NCI-H1694 treated with DMSO at 0.1 percent for 48 hours (cell line): Measurements from ENCODE around the gene PLSCR5.

Source experiments
- DNase-seq: peaks from one replicate; lab custom pipeline; 2025; lab: John Stamatoyannopoulos, UW

Gene PLSCR5, protein sequence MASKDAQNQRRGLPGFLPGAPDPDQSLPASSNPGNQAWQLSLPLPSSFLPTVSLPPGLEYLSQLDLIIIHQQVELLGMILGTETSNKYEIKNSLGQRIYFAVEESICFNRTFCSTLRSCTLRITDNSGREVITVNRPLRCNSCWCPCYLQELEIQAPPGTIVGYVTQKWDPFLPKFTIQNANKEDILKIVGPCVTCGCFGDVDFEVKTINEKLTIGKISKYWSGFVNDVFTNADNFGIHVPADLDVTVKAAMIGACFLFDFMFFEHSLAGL

DNA sequence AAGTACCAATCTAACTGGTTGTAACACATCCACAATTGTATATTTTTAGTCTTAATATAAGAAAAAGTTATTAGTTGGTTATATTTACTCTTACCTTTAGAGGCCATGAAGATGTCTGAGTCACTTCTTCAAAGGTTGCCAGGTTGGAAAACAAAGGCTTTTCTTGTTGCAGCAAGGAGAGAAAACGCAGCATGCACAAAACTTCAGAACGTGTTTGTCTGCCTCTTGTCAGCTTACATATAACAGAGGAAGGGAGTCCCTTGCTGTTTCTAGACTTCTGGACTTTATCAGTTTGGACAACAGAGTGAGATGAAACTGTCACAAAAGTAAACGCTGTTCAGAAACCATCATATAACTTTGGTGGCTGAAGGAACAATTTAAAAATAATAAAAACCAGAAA is at the start of gene PLSCR5:
Gene PLSCR5 (minus strand): TSS at position 241 of the 400 bp plus-strand sequence. CDS start 134 bp downstream, at position 107.
- DNase-seq: no peak

DNA sequence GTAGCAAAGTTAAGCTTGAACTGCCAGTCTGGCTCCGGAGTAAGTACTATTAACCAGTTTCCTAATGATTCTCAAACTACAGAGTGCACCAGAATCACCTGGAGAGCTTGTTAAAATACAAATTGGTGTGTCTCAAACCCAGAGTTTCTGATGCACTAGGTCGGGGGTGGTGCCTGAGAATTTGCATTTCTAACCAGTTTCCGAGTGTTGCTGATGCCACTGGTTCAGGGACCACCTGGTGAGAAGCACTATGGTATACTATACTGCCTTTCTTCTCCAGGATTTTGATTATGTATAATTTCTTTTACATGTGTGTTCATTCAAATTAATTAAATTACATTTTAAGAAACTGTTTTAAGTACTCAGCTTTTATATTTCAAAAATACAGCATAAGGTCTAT is 48.8 kb upstream of the PLSCR5 start:
- no peak for DNase-seq

DNA sequence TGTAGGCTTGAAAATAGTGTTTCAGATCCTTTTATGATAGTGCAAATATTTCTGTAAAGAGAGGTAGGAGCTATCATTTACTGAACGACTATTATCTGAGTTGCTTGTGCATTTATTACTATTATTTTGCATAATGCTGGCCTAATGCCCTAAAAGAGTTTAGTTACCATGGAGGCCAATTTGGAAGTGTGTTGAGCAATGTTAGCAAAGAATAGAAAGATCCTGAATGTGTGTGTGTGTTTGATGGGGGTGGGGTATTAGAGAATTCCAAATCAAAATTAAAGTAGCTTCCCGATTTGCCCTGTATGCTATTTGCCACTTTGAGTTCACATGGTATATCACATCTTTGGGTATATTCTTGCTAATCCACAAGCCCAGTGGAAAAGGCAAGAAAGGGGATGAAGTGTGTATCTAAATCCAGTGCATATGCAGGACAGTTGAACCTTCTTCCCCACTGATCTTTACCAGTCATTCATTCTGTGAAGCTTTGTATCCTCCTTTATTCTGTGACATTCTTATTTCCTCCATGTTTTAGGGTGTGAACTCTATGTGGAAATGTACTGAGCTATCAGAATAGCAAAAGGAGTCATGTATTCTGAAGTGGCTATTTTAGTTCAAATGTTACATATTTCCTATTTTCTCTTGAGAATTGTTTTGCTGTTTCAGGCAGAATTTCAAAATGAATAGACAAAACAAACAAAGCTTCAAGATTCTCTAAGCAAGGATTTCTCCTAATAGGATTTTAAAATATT is 45.7 kb upstream of the PLSCR5 start:
- DNase-seq: no peak

DNA sequence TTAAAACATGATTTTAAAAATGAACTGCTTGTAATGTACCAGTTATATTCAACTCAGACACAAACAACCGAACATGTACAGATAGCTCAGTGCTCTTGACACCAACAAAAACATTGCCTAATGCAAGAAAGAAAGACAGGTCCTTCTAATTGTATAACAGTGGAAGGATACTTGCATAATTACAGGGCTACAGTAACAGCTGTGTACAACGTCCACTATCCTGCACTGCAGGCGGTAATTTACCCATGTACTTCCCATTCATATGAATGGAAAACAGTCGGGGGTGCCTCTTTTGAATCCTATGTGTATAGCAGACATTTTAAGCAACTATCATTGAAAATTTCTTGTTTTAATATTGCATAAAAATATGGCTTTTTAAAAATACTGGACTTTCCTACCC is 41.1 kb upstream of the PLSCR5 start:
- DNase-seq: no peak

DNA sequence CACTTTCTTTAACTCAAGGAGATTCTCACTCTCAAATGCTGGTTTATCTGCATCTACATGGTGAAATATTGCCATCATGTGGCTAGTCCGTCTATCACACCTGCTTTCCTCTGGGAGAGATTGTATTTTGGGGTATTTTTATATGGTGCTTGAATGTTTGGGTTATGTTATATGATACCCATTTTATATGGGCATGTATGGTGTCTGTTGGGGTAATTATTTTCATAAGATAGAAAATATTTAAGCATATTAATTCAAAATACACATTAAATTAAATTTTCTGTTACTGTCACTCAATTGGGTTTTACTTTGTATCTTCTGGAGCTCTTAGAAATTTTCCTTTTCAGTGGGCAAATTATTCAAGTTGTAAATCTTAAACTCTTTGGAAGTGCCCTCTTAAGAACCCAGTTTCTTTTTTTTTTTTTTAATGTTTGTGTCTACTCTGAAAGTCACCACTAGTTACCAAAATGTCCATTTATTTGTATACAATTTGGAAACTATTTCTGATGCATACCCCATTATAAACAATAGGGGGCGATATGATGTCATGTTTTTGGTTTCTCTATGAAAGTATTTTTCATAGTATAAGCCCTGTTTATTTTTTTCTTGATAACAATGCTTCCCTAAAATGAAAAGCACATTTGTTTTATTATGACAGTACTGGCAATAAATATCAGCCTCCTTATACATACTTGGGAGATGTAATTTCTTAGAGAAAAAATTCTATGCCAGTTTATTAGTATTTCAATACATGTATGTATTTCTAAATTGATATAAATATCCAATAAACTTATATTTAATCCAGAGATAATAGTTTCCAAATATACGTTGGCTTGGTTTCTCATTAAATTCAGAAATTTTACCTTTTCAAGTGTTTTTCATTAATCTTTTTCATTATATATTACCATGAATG is 36.1 kb upstream of the PLSCR5 start:
- DNase-seq: peak; percentile 74

- DNase-seq: peak; percentile 53
Measured at GRCh38 chr3:146640361-146640760, 35.2 kb upstream of the PLSCR5 start.

DNA sequence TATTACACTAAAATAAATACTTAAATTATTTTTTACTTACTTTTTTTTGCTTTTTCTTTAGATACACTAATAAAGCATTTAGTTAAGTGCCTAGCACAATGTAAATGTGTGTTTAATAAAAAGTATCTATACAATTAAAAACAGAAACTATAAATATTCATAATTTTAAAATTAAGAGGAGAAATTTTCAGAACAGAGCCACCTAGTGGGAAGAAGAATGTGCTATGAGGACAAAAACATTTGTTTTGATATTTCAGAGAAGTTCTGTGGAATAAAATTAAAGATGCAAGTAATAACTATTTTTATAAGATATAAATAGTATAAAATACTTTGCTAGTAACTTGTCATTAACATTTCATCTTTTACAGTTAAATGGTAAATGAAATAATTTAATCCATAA is 33.6 kb upstream of the PLSCR5 start:
- DNase-seq: peak; percentile 13

DNA sequence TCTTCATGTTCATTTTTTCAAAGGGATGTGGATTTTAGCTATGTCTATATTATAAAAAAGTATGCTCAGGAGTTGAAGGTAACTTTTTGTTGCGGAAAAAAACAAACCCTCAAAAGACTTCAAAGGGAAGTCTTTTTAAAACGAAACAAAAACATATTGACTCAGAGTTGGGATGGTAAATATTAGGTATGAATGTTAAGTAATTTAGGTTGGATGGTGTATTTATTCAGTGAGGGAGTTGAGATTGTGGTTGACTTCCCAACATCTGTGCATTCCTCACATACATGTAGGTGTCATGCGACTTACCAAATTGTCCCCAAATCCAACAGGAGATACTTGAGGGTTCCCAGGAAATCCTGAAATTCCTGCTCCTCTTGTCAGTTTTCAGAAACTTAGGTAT is 32.7 kb upstream of the PLSCR5 start:
- DNase-seq: no peak

DNA sequence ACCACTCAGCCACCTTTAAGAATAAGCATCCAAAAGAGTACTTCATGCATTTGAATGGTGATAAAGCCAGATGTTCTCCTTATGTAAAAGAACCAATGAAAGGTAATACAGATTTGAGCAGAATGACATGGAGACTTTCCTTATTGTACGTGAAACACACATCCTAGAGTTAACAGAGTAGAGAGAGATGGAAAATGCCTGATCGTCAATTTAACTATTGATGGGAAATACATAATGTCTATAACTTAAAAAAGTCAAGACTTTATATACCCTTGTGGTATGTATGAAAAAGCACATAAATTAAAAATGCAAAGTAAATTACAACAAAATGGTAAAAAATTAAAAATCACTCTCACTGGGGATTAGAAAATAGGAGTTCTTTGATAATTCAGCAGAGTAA is 31.7 kb upstream of the PLSCR5 start:
- DNase-seq: no peak

DNA sequence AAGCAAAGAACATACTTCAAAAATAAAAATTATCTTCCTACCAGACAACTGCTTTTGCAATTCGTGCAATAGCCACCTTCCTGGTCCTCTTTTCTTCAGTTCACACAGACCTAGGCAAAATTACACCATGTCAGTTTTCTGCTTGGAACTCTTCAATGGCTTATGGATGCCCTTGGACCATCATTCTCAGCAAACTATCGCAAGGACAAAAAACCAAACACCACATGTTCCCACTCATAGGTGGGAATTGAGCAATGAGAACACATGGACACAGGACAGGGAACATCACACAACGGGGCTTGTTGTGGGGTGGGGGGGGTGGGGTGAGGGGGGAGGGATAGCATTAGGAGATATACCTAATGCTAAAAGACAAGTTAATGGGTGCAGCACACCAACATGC is 29.2 kb upstream of the PLSCR5 start:
- DNase-seq: no peak

DNA sequence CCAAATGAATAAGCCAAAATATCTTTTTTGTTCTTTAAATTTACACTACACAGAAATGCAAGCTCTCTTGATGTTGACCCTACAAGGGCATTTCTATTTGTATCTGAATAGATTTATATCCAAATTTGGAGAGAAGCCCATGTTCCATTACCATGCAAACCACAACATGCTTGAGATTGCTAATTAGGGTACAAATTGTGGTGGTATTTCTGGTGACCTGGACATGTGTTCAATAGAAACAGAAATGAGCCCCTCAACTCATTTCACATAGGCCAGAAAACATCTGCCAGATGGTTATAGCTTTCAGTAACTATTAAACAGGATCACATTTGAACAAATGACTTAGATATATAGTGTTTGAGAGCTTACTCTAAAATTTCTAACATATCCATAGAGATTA is 23.5 kb upstream of the PLSCR5 start:
- DNase-seq: no peak

GRCh38 chr3:146626403-146627122 is 21.4 kb upstream of the PLSCR5 start:
- no peak for DNase-seq

- DNase-seq: no peak
Measured at GRCh38 chr3:146625186-146625775, 20.1 kb upstream of the PLSCR5 start.

GRCh38 chr3:146621723-146622122 is 16.6 kb upstream of the PLSCR5 start:
- DNase-seq: no peak

- DNase-seq: no peak
Measured at GRCh38 chr3:146612015-146612414, 6.9 kb upstream of the PLSCR5 start.

DNA sequence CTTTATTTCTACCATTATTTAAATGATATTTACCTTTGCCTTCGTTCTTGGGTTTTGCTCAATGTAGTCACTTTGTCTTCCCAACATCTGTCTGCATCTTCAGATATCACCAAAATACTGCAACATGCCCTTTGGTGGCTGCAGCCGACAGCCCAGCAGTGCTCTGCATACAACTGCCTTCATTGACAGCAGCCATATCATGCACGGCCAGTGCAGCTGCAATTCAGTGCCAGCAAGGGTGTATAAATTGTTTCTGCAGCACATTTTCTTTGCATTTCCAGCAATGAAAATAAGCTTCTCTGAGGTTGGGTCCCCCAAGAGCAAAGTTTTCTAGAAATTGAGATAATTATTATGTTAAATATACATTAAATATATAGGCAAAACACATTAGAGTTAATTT is 6.0 kb upstream of the PLSCR5 start:
- no peak for DNase-seq

DNA sequence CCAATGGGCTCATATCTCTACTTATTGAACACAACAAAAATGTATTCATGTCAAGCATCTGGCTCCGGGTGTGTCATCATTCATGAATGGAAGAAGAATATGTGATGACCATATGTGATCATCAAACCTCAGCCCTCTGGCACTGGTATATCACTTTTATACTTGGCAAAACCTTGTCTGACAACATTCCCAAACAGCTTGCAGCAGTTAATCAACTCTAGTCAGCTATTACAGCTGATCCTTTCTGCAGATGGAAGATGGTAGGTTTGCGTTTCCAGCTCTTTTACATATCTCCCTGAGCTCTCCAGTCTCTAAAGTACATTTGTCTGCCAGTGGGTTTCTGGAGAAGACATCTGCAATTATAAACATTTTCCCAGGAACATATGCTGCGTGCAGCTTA is 6.6 kb downstream of the PLSCR5 start:
- peak; percentile 66 for DNase-seq

DNA sequence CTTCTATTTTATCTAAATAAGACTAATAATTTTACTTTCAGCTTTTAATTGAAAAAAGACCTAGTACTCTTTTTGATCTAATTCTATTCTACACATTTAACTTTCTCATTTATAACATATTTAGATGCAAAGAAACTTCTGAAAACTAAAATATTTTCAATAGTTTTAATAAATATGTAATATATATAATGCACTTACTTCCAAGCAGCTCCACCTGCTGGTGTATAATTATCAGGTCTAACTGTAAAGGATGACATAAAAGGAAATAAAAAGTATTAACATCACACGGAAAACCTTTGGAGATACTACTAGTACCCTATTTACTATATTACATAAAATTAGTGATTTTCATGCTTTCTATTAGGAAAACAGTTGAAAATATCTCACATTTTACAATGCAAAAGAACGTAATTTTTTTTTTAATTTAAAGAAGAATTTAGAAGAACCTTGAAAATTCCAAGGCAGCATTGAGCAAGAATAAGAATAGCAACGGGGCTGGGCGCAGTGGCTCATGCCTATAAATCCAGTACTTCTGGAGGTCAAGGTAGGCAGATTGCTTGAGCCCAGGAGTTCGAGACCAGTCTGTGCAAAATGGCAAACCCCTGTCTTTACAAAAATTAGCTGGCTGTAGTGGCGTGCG is 10.2 kb downstream of the PLSCR5 start:
- DNase-seq: peak; percentile 4

GRCh38 chr3:146593776-146594175 is 11.4 kb downstream of the PLSCR5 start:
- no peak for DNase-seq

- DNase-seq: no peak
Measured at GRCh38 chr3:146590521-146590920, 14.6 kb downstream of the PLSCR5 start.

- peak; percentile 65 for DNase-seq
Measured at GRCh38 chr3:146589899-146590508, 15.1 kb downstream of the PLSCR5 start.
